ENCODE measurements around the gene IMPDH2. TPM values are rescaled to one million over a fixed set of nuclear protein-coding genes. Genes with fewer than 3 reads are reported as not detected.

Gene IMPDH2
- total RNA-seq, 2 experiments from 2014 or later, result 535 to 557 TPM

GRCh38 chr3:48979451-48979850, 49.7 kb downstream of the IMPDH2 start:
- peaks cover 47% of the 10 kb centered on the region for H3K36me3 Mint-ChIP-seq (ENCODE audit: low read depth)
- DNase-seq (no peak), ATAC-seq (no peak)
- H3K4me1 Mint-ChIP-seq (ENCODE audit: low read depth), result no peaks in the 10 kb centered on the region
- H3K27ac Mint-ChIP-seq, result no peak overlapping the region
- ChIA-PET POLR2A (no interaction called here), CTCF (no interaction called here)
- no peaks in the 10 kb centered on the region for H3K27me3 Mint-ChIP-seq
- H3K9me3 Mint-ChIP-seq, result no peaks in the 10 kb centered on the region
- no peak overlapping the region for H3K4me3 Mint-ChIP-seq
- intact Hi-C loops (cut with micrococcal nuclease), result no loop called here
- TF ChIP-seq CTCF (IDR thresholded peaks at IDR 0.05), result no peak

Small RNA genes within 50 kb of the gene (microRNA-seq; reads per million reads assigned to microRNA genes)
- gene MIR191 (ENCODE audit: borderline microRNAs expressed, borderline replicate concordance), result 7,876 reads per million, percentile 96 among the genes with 10 or more reads in this experiment
- 2,677 reads per million, percentile 93 among the genes with 10 or more reads in this experiment for gene MIR425 (ENCODE audit: borderline microRNAs expressed, borderline replicate concordance)

Other genes starting within 250 kb of the IMPDH2 start
- 10 to 100 TPM; 31.0 to 32.1 TPM for gene PRKAR2A, start 181.5 kb downstream of the IMPDH2 start, total RNA-seq
- 10 to 100 TPM; 14.8 to 16.8 TPM for gene SLC25A20, start 130.5 kb downstream of the IMPDH2 start, total RNA-seq
- 100 to 1,000 TPM in 1 of 2 experiments, 10 to 100 TPM in 1; 98.2 to 115 TPM for gene ARIH2, start 110.6 kb downstream of the IMPDH2 start, total RNA-seq
- 10 to 100 TPM; 24.8 to 25.0 TPM for gene P4HTM, start 39.2 kb downstream of the IMPDH2 start, total RNA-seq
- gene WDR6, start 22.0 kb downstream of the IMPDH2 start, total RNA-seq, result 100 to 1,000 TPM; 111 to 125 TPM
- gene DALRD3, start 10.8 kb downstream of the IMPDH2 start, total RNA-seq, result 10 to 100 TPM; 20.2 to 22.8 TPM
- 10 to 100 TPM; 90.7 to 95.5 TPM for gene NDUFAF3, start 7.3 kb downstream of the IMPDH2 start, total RNA-seq
- gene QRICH1, start 64.7 kb upstream of the IMPDH2 start, total RNA-seq, result 100 to 1,000 TPM; 107 to 112 TPM
- 100 to 1,000 TPM; 270 to 282 TPM for gene QARS1, start 75.4 kb upstream of the IMPDH2 start, total RNA-seq
- 10 to 100 TPM; 41.0 to 41.6 TPM for gene USP19, start 91.4 kb upstream of the IMPDH2 start, total RNA-seq
- gene LAMB2, start 103.7 kb upstream of the IMPDH2 start, total RNA-seq, result not detected
- 10 to 100 TPM; 18.1 to 18.7 TPM for gene CCDC71, start 136.9 kb upstream of the IMPDH2 start, total RNA-seq
- 1 to 10 TPM; 1.3 to 2.2 TPM for gene KLHDC8B, start 142.2 kb upstream of the IMPDH2 start, total RNA-seq
- 1 to 10 TPM; 3.4 to 3.7 TPM for gene C3orf62, start 247.8 kb upstream of the IMPDH2 start, total RNA-seq

Measured in activated CD8-positive, alpha-beta T cell treated with anti-CD3 and anti-CD28 coated beads for 36 hours (primary cell).